Measurements from ENCODE around the gene TVP23C. TPM values are rescaled to one million over a fixed set of nuclear protein-coding genes. Genes with fewer than 3 reads are reported as not detected.
"Not testable (repeated sequence)": the region's sequence is repeated elsewhere in the genome, so short reads cannot be mapped to it uniquely, and the experiment has no call there.

The TVP23C gene
- 20.8 and 33.4 TPM in 2 replicates for total RNA-seq
- polyA plus RNA-seq, result 7.4 and 11.3 TPM in 2 replicates

- not testable (repeated sequence) for H3K36me3 ChIP-seq; H3K4me1 ChIP-seq (ENCODE audit: low read depth); H3K27me3 ChIP-seq; H3K9me3 ChIP-seq (ENCODE audit: low read depth)
- Histone ChIP-seq H3K27ac (peak within 1 kb of the TSS; percentile 38), H3K4me3 (peak within 1 kb of the TSS; percentile 56)
- DNase-seq (ENCODE audit: low read depth in 1 of 2, low spot score in 1 of 2), result peak; percentile 72 to 88
Measured at GRCh38 chr17:15563375-15563857, at the start of gene TVP23C. Gene TVP23C (minus strand): TSS chr17:15563483. CDS start chr17:15563448, 35 bp downstream.

DNA sequence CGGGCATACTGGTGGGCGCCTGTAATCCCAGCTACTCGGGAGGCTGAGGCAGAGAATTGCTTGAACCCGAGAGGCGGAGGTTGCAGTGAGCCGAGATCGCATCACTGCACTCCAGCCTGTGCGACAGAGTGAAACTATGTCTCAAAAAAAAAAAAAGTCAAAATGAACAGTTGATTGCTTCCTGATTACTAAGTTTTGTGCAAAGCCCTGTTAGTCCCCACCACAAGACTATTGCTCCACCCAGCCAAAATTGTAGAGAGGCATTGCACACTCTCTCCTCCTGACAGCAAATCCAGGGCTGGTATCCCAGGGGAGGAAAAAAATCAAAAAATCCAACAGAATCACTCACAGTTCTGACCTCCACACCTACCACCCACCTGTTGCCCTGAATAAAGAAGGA is 29.7 kb upstream of the TVP23C start:
- H3K4me1 ChIP-seq (ENCODE audit: low read depth); H3K9me3 ChIP-seq (ENCODE audit: low read depth); H3K27ac ChIP-seq; H3K27me3 ChIP-seq; H3K36me3 ChIP-seq; DNase-seq (ENCODE audit: low read depth in 1 of 2, low spot score in 1 of 2); H3K4me3 ChIP-seq: not testable (repeated sequence)

- not testable (repeated sequence) for H3K4me3 ChIP-seq; H3K36me3 ChIP-seq; H3K27ac ChIP-seq; H3K9me3 ChIP-seq (ENCODE audit: low read depth); H3K4me1 ChIP-seq (ENCODE audit: low read depth); DNase-seq (ENCODE audit: low read depth in 1 of 2, low spot score in 1 of 2); H3K27me3 ChIP-seq
Measured at GRCh38 chr17:15591986-15592385, 28.7 kb upstream of the TVP23C start.

- not testable (repeated sequence) for H3K4me1 ChIP-seq (ENCODE audit: low read depth); H3K36me3 ChIP-seq; DNase-seq (ENCODE audit: low read depth in 1 of 2, low spot score in 1 of 2); H3K4me3 ChIP-seq; H3K27ac ChIP-seq; H3K9me3 ChIP-seq (ENCODE audit: low read depth); H3K27me3 ChIP-seq
Measured at GRCh38 chr17:15590844-15591243, 27.6 kb upstream of the TVP23C start.

GRCh38 chr17:15589544-15590536 is 26.6 kb upstream of the TVP23C start:
- not testable (repeated sequence) for DNase-seq (ENCODE audit: low read depth in 1 of 2, low spot score in 1 of 2); H3K4me3 ChIP-seq; H3K9me3 ChIP-seq (ENCODE audit: low read depth); H3K27me3 ChIP-seq; H3K27ac ChIP-seq; H3K4me1 ChIP-seq (ENCODE audit: low read depth); H3K36me3 ChIP-seq

DNA sequence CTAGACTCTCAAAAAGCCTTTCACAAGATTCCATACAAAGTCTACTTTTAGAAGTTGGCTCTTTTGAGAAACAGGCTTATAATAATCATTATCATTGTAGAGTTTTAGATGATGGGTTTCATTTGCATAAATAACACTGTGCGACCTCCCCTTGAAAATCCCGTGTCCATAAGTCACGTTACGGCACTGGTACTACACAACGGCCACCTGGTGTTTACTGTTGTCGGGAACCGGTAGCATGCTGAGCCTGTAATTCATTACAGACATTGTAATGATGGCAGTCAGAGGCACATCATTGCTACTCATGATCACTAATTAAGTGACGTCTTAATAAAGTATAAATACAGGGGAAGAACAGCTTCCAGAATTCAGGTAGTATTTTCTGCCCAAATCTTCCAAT is 24.7 kb upstream of the TVP23C start:
- H3K27ac ChIP-seq; H3K4me3 ChIP-seq; H3K9me3 ChIP-seq (ENCODE audit: low read depth); H3K36me3 ChIP-seq; DNase-seq (ENCODE audit: low read depth in 1 of 2, low spot score in 1 of 2); H3K4me1 ChIP-seq (ENCODE audit: low read depth); H3K27me3 ChIP-seq: not testable (repeated sequence)

- H3K4me1 ChIP-seq (ENCODE audit: low read depth); H3K36me3 ChIP-seq; H3K9me3 ChIP-seq (ENCODE audit: low read depth); H3K4me3 ChIP-seq; DNase-seq (ENCODE audit: low read depth in 1 of 2, low spot score in 1 of 2); H3K27me3 ChIP-seq; H3K27ac ChIP-seq: not testable (repeated sequence)
Measured at GRCh38 chr17:15583313-15583712, 20.0 kb upstream of the TVP23C start.

DNA sequence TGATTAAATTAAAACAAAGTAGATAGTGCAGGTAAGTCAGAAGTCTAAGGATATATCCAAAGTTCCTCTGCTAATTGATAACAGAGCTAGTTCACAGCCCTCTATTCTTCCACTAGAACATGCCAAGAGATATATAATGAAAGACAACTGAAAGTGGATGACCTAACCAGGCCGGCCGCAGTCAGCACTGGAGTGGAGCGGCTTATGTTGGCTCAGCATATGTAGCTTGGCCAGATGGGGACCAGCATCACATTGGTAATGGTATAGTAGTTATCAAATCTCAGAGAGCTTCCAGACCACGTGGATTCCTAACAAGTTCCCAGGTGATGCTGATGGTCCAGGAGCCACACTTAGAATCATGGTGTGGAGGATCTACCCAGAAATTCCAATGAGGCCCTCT is 18.2 kb upstream of the TVP23C start:
- not testable (repeated sequence) for H3K27ac ChIP-seq; DNase-seq (ENCODE audit: low read depth in 1 of 2, low spot score in 1 of 2); H3K36me3 ChIP-seq

DNA sequence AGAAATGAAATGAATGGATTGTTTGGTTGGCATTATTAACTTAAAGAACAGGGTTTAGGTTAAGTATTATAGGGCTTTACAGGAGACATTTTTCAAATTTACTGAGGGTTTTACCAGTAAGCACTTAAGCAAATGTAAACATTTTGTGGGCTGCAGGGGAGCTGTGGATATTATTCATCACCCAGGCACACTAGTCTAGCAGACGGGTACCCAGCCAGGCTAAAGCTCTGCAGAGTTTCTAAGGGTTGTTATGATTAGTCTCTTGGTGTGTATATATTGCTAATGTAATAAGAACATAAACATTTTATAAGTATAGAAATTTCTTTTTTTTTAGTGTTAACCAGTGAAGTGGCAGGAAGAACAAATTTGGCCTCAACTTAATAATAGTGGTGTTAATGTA is 13.6 kb upstream of the TVP23C start:
- not testable (repeated sequence) for H3K9me3 ChIP-seq (ENCODE audit: low read depth); H3K27me3 ChIP-seq; DNase-seq (ENCODE audit: low read depth in 1 of 2, low spot score in 1 of 2); H3K4me1 ChIP-seq (ENCODE audit: low read depth); H3K4me3 ChIP-seq; H3K27ac ChIP-seq; H3K36me3 ChIP-seq

More for the DNA sequence above, 18.2 kb upstream of the TVP23C start:
- H3K4me3 ChIP-seq; H3K4me1 ChIP-seq (ENCODE audit: low read depth); H3K27me3 ChIP-seq; H3K9me3 ChIP-seq (ENCODE audit: low read depth): not testable (repeated sequence)

DNA sequence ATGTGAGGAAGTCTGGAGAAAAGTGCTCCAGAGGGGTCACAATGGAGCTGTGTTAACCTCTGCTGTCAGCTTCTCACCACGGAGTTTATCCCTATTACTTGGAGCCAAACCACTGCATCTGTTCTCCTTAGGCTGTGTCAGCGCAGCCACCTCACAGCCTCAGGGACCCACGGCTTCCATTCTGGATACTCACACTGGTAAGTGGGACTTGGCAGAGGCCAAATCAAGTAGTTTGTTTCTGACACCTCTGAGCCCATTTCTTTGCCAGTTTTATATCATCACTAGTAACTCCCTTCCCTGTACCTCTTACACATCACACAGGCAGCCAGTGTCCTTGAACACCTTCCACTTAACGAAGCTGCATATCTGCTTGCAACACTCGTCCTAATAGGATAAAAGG is 11.4 kb upstream of the TVP23C start:
- H3K27ac ChIP-seq; H3K9me3 ChIP-seq (ENCODE audit: low read depth); DNase-seq (ENCODE audit: low read depth in 1 of 2, low spot score in 1 of 2); H3K36me3 ChIP-seq; H3K4me3 ChIP-seq; H3K4me1 ChIP-seq (ENCODE audit: low read depth); H3K27me3 ChIP-seq: not testable (repeated sequence)

- H3K4me3 ChIP-seq; H3K27ac ChIP-seq; H3K9me3 ChIP-seq (ENCODE audit: low read depth); H3K27me3 ChIP-seq; H3K36me3 ChIP-seq; H3K4me1 ChIP-seq (ENCODE audit: low read depth): not testable (repeated sequence)
- peak in 1 of 2 donors; percentile 52 for DNase-seq (ENCODE audit: low read depth in 1 of 2, low spot score in 1 of 2)
Measured at GRCh38 chr17:15573870-15574269, 10.6 kb upstream of the TVP23C start.

- H3K27me3 ChIP-seq; DNase-seq (ENCODE audit: low read depth in 1 of 2, low spot score in 1 of 2); H3K9me3 ChIP-seq (ENCODE audit: low read depth); H3K4me1 ChIP-seq (ENCODE audit: low read depth); H3K36me3 ChIP-seq: not testable (repeated sequence)
- H3K4me3 ChIP-seq, result peak overlapping the region; percentile 56
- H3K27ac ChIP-seq, result peak overlapping the region; percentile 38
Measured at GRCh38 chr17:15562613-15563374, 489 bp downstream of the TVP23C start.

DNA sequence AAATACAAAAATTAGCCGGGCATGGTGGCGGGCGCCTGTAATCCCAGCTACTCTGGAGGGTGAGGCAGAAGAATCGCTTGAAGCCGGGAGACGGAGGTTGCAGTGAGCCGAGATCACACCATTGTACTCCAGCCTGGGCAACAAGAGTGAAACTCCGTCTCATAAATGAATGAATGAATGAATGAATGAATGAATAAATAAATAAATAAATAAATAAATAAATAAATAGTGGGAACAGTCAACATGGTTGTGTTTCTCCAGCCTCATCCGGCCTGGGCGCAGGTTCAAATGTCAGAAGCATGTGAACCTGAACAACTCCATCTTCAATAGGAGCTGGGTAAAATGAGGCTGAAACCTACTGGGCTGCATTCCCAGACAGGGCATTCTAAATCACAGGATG is 1.8 kb downstream of the TVP23C start:
- DNase-seq (ENCODE audit: low read depth in 1 of 2, low spot score in 1 of 2), result not testable (repeated sequence)

More for the DNA sequence above, 1.8 kb downstream of the TVP23C start:
- H3K4me3 ChIP-seq; H3K36me3 ChIP-seq; H3K27me3 ChIP-seq; H3K27ac ChIP-seq; H3K9me3 ChIP-seq (ENCODE audit: low read depth); H3K4me1 ChIP-seq (ENCODE audit: low read depth): not testable (repeated sequence)

All from cardiac muscle cell (in vitro differentiated cells and primary cell).